Glutamatergic neuron (in vitro differentiated cells): ENCODE results near the gene HEMK1. TPM values are rescaled to one million over a fixed set of nuclear protein-coding genes. Genes with fewer than 3 reads are reported as not detected.

ENCODE experiments used
- DNase-seq: peaks from one replicate; pipeline ENCODE4 v3.0.0; 2022
- H3K27ac Mint-ChIP-seq: one replicate; pipeline ENCODE4 v1.8.0; 2020; ENCODE audit warnings: mild to moderate bottlenecking, mixed read lengths, inconsistent platforms; ENCODE audit not compliant: unreplicated experiment
- H3K27me3 Mint-ChIP-seq: one replicate; pipeline ENCODE4 v1.8.0; 2020; ENCODE audit warnings: mild to moderate bottlenecking, moderate library complexity, mixed read lengths, inconsistent platforms; ENCODE audit not compliant: unreplicated experiment
- H3K36me3 Mint-ChIP-seq: one replicate; pipeline ENCODE4 v1.8.0; 2020; ENCODE audit warnings: mild to moderate bottlenecking, mixed read lengths, inconsistent platforms; ENCODE audit not compliant: unreplicated experiment
- H3K4me1 Mint-ChIP-seq: one replicate; pipeline ENCODE4 v1.8.0; 2020; ENCODE audit warnings: mild to moderate bottlenecking, low read depth, mixed read lengths, inconsistent platforms; ENCODE audit not compliant: unreplicated experiment
- H3K4me3 Mint-ChIP-seq: one replicate; pipeline ENCODE4 v1.8.0; 2020; ENCODE audit warnings: mild to moderate bottlenecking, mixed read lengths, inconsistent platforms; ENCODE audit not compliant: unreplicated experiment
- H3K9me3 Mint-ChIP-seq: one replicate; pipeline ENCODE4 v1.8.0; 2020; ENCODE audit warnings: mild to moderate bottlenecking, moderate library complexity, mixed read lengths, inconsistent platforms; ENCODE audit not compliant: unreplicated experiment
- total RNA-seq: library from RNA; stranded (reverse); fragmentation: NEBNext Ultra II Directional; extraction: Animal tissue kit (Norgen Biotek cat#: 25700); gene quantifications from one replicate; pipeline ENCODE4 v1.2.1, GENCODE V29; 2021; ENCODE audit not compliant: unreplicated experiment
- TF ChIP-seq, protein P1 (sequence below): fragments of 200-600 bp; sonication (generic); IDR thresholded peaks from one replicate; pipeline ENCODE4 v1.5.0; 2021; ENCODE audit not compliant: partially characterized antibody, unreplicated experiment

HEMK1 gene
- total RNA-seq, 1 donor from 2014 or later = 21.1 TPM

- Mint-ChIP-seq H3K27me3 (peaks cover 2% of the 10 kb centered on the region), H3K9me3 (peaks cover 8% of the 10 kb centered on the region), H3K27ac (peak within 1 kb of the TSS; percentile 66), H3K4me3 (peak within 1 kb of the TSS; percentile 94), H3K36me3 (no peaks in the 10 kb centered on the region), H3K4me1 (peaks cover 3% of the 10 kb centered on the region)
- TF ChIP-seq, protein P1, sequence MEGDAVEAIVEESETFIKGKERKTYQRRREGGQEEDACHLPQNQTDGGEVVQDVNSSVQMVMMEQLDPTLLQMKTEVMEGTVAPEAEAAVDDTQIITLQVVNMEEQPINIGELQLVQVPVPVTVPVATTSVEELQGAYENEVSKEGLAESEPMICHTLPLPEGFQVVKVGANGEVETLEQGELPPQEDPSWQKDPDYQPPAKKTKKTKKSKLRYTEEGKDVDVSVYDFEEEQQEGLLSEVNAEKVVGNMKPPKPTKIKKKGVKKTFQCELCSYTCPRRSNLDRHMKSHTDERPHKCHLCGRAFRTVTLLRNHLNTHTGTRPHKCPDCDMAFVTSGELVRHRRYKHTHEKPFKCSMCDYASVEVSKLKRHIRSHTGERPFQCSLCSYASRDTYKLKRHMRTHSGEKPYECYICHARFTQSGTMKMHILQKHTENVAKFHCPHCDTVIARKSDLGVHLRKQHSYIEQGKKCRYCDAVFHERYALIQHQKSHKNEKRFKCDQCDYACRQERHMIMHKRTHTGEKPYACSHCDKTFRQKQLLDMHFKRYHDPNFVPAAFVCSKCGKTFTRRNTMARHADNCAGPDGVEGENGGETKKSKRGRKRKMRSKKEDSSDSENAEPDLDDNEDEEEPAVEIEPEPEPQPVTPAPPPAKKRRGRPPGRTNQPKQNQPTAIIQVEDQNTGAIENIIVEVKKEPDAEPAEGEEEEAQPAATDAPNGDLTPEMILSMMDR = no peak
- DNase-seq = peak; percentile 90
Observed at GRCh38 chr3:50567386-50568167, 1.7 kb upstream of the HEMK1 start, which contains the start of gene C3orf18. TSS of gene C3orf18 (minus strand) at chr3:50567747. CDS start at chr3:50565699, 2,048 bp downstream.

DNA sequence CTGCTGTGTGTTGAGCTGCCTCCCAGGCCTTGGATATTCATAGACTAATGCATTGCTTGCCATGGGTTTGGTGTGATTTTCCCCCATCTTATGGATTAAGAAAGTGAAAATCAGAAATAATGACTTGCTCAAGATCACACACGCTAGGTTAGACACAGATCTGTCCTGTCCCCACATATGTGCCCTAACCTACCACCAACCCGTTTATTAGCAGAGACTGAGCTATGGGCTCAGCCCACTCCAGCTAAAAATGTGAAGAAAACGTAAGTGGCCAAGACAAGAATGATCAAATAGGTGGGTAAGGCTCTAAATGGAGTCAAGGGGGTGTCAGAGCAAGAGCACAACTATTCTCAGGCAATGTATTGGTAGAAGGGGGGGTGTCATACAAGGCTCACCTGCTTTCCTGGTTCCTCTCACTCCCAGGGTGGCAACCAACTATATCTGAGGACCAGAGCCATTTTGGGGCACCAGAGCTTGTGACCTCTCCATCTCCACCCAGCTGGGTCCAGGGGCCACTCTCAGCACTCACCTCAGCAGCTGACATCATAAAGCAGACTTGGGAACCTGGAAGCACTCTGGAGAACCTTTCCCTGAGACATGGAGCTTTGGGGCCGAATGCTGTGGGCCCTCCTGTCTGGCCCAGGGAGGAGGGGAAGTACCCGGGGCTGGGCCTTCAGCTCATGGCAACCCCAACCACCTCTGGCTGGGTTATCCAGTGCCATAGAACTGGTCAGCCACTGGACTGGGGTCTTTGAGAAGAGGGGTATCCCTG is 1.4 kb downstream of the HEMK1 start:
- peaks cover 3% of the 10 kb centered on the region for H3K4me1 Mint-ChIP-seq
- peak overlapping the region; percentile 94 for H3K4me3 Mint-ChIP-seq
- DNase-seq = no peak
- TF ChIP-seq, protein P1 = no peak
- H3K9me3 Mint-ChIP-seq = peaks cover 6% of the 10 kb centered on the region
- no peaks in the 10 kb centered on the region for H3K27me3 Mint-ChIP-seq
- peak overlapping the region; percentile 52 for H3K27ac Mint-ChIP-seq
- no peaks in the 10 kb centered on the region for H3K36me3 Mint-ChIP-seq

DNA sequence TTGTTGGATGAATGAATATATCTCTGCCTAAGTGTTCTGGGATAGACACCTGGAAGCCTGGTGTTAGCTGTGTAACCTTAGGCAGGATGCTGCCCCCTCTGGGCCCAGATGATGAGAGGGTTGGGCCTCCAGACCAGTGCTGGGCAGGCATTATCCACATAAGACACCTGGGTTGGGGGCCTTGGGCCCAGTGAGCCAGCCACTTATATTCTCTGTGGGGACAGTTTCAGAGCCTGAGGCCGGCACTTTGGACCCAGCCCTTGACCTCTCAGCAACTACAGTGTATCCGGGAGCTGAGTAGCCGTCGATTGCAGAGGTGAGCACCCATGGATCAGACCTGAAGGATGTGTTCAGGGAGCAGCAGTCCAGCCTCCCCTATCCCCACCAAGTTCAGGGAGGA is 2.2 kb downstream of the HEMK1 start:
- peaks cover 2% of the 10 kb centered on the region for H3K27me3 Mint-ChIP-seq
- no peak overlapping the region for H3K27ac Mint-ChIP-seq
- no peak overlapping the region for H3K4me3 Mint-ChIP-seq
- no peaks in the 10 kb centered on the region for H3K36me3 Mint-ChIP-seq
- TF ChIP-seq, protein P1 = no peak
- no peak for DNase-seq
- H3K9me3 Mint-ChIP-seq = peaks cover 6% of the 10 kb centered on the region
- H3K4me1 Mint-ChIP-seq = peaks cover 3% of the 10 kb centered on the region

DNA sequence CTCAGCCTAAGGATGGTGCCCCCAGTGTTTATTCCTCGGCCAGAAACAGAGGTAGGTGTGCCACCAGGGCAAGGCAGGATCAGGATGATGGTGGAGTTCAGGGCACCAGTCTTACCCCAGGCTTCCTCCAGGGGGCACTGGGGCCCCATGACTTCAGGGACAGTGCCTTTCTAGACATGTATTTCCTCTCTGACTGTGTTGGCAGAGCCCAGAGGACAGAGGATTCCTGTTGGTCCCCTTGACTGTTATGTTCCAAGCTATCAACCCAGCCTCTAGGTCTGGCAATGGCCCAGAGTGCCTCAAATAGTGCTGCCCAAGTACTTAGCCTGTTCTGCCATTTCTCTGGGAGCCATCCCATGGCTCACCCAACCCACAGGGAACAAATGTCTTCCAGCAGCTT is 2.8 kb downstream of the HEMK1 start:
- Mint-ChIP-seq H3K4me3 (no peak overlapping the region), H3K27me3 (peaks cover 3% of the 10 kb centered on the region), H3K9me3 (peaks cover 6% of the 10 kb centered on the region), H3K36me3 (no peaks in the 10 kb centered on the region), H3K27ac (no peak overlapping the region), H3K4me1 (peaks cover 3% of the 10 kb centered on the region)
- DNase-seq = peak; percentile 79
- TF ChIP-seq, protein P1 = peak; percentile 80

- H3K9me3 Mint-ChIP-seq = peaks cover 4% of the 10 kb centered on the region
- DNase-seq = no peak
- peaks cover 2% of the 10 kb centered on the region for H3K4me1 Mint-ChIP-seq
- H3K27me3 Mint-ChIP-seq = peaks cover 3% of the 10 kb centered on the region
- TF ChIP-seq, protein P1 = no peak
- H3K4me3 Mint-ChIP-seq = no peak overlapping the region
- no peak overlapping the region for H3K27ac Mint-ChIP-seq
- no peaks in the 10 kb centered on the region for H3K36me3 Mint-ChIP-seq
Observed at GRCh38 chr3:50572801-50573371, 3.6 kb downstream of the HEMK1 start.
